TTC549 (cell line): ENCODE results near the gene ZNF813.
"Not testable (repeated sequence)": the region's sequence is repeated elsewhere in the genome, so short reads cannot be mapped to it uniquely, and the experiment has no call there.

Experiments
- FAIRE-seq: peaks from 2 replicates; lab custom pipeline; 2012; peaks lifted over from hg19 to GRCh38; lab: Jason Lieb, UNC

The ZNF813 gene

DNA sequence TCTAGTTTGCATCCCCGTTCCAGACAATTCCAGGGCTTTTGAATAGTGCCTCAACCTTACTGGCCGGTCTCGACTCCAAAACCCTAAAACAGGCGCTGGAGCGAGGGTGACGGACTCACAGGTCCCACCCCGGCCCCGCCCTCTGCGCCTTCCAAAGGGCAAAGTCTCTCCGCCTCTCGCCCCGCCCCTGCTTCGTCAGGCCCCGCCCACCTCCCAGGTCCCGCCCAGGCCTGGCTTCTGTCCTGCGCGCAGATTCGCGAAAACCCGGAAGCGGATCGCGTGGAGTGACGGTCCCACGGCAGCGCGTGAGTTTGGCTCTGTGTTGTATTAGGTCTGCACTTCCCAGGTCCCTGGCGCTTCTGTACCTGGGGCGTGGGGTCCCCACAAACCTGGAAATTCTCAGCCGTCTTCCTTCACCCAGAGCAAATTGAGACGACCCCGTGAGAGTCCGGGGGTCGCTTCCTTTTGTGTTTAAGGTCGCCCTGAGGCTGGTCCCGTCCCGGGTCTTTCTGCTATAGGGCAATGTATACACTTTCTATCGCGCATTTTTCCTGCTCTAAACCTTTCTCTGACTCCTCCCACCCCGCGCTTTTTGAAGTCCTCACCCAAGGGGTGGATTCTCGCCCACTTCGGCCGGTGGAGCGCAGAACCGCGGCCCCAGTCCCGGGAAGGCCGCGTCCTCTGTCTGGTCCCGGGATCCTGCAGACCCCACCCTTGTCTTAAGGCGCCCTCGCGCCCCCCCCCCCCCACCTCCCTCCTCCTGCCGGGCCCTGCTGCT is at the start of gene ZNF813:
ZNF813 (plus strand) TSS at position 249 of the 778 bp plus-strand sequence. CDS start 16,090 bp downstream, outside the sequence.
- FAIRE-seq = no peak

DNA sequence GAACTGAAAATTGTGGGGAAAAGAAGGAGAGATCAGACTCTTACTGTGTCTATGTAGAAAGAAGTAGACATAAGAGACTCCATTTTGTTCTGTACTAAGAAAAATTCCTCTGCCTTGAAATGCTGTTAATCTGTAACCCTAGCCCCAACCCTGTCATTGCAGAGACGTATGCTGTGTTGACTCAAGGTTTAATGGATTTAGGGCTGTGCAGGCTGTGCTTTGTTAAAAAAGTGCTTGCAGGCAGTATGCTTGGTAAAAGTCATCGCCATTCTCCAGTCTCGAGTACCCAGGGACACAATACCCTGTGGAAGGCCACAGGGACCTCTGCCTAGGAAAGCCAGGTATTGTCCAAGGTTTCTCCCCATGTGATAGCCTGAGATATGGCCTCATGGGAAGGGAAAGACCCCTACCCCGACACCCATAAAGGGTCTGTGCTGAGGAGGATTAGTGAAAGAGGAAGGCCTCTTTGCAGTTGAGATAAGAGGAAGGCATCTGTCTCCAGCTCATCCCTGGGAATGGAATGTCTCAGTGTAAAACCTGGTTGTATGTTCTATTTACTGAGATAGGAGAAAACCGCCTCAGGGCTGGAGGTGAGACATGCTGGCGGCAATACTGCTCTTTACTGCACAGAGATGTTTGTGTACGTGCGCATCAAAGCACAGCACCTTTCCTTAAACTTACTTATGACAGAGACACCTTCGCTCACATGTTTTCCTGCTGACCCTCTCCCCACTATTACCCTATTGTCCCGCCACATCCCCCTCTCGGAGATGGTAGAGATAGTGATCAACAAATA is 46.8 kb upstream of the ZNF813 start:
- not testable (repeated sequence) for FAIRE-seq

DNA sequence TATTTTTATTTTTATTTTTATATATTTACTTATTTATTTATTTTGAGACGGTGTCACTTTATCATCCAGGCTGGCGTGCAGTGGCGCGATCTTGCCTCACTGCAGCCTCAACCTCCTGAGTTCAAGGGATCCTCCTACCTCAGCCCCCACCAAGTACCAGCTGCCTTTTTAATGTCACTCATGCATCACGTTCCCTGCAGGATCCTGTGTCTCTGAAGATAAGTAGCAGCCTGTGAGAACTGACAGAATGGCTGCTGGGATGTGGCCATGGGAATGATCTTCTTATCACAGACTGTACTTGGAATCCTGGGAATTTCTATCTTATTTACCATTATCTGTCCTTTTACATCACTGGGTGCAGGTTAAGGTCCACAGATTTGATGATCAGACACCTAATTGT is 45.0 kb upstream of the ZNF813 start:
- no peak for FAIRE-seq

DNA sequence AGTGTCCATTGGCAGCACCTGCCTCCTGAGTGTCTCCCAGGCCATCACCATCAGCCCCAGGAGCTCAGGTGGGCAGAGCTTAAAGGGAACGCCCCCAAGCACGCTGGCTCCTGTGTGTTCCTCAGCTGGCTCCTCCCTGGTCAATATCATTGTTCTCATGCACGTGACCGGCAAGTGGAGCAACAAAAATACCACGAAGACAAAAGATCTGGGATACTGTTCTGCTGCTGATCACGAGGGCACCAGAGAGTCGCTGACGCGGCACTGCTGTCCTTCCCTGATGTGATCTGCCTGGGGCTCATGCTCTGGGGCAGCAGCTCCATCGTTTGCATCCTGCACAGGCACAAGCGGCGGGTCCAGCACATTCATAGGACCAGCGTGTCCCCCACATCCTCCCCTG is 44.5 kb upstream of the ZNF813 start:
- not testable (repeated sequence) for FAIRE-seq

DNA sequence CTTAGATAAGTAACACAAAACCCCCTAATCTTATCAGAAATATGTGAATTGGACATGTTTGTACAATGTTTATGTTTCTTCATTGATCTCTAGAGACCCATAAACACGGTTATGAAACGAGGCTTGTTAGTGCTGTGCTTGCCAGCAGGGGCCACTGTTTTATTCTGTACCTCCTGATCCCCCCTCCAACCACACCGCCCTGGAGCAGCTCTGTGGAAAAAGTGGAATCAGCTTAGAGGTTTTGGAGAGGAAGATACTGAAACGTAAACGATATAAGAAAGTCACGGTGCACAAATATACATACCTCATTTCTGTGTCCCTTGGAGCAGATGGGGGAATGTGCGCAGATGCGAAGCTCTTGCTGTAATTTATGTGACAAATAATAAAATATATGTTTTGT is 43.9 kb upstream of the ZNF813 start:
- not testable (repeated sequence) for FAIRE-seq

DNA sequence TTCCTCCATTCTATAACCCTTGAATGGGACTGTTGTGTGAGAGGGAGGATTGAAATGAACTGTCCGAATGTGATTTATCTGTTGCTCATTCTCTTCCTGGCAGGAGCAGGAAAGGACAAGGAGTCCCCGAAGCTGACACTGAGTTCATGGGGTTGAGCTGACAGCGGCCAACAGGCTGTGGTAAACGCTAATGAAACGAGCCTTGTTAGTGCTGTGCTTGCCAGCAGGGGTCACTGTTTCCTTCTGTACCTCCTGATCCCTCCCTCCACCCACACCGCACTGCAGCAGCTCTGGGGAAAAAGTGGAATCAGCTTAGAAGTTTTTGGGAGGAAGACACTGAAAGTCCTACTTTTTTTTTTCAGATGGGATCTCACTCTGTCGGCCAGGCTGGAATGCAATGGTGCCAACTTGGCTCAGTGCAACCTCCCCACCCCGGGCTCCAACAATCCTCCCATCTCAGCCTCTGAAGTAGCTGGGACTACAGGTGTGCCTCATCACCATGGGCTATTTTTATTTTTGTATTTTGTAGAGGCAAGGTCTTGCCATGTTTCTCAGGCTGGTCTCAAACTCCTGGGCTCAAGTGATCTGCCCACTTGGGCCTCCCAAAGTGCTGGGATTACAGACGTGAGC is 42.5 kb upstream of the ZNF813 start:
- no peak for FAIRE-seq

DNA sequence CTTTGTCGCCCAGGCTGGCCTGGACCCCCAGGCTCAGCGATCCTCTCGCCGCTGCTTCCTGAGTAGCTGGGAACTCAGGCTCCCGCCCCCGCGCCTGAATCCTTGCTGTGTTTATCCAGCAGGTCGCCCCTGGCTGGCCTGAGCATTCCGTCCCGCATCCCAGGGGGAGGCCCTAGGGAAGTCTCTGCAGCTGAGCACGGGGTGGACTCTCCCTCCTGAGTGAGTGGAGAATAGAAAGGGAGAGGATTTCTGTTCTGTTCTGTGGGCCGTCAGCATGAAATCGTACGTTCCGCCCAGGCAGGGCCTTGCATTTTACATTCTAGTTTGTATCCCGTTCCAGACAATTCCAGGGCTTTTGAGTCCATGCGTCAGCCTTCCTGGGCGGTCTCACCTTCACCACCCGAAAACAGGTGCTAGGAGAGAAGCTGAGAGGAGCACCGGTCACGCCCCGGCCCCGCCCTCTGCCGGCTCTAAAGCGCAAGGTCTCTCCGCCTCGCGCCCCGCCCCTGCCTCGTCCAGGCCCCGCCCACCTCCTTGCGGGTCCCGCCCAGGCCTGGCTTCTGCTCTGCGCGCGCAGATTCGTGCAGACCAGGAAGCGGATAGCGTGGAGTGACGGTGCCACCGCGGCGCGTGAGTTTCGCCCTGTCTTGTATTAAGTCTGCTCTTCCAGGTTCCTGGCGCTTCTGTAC is 36.0 kb upstream of the ZNF813 start, which contains the start of gene ZNF761:
ZNF761 (plus strand) TSS at position 586 of the 689 bp plus-strand sequence. CDS start 15,285 bp downstream, outside the sequence.
- no peak for FAIRE-seq

DNA sequence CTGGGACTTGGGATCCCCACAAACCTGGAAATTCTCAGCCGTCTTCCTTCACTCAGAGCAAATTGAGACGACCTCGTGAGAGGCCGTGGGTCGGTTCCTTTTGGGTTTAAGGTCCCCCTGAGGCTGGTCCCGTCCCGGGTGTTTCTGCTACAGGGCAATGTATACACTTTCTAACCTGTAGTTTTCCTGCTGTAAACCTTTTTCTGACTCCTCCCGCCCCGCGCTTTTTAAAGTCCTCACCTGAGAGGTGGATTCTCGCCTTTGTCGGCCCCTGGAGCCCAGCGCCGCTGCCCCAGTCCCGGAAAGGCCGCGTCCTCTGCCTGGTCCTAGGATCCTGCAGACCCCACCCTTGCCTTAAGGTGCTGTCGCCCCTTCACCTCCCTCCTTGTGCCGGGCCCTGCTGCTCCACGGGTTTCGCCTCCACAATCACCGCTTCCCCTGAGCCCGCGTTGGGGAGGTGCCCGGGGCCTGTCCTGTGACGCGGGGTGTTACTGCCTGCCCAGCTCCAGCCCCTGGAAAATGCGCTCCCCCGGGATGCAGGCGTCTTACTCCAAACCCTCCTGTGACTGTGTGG is 35.4 kb upstream of the ZNF813 start:
- FAIRE-seq = no peak

DNA sequence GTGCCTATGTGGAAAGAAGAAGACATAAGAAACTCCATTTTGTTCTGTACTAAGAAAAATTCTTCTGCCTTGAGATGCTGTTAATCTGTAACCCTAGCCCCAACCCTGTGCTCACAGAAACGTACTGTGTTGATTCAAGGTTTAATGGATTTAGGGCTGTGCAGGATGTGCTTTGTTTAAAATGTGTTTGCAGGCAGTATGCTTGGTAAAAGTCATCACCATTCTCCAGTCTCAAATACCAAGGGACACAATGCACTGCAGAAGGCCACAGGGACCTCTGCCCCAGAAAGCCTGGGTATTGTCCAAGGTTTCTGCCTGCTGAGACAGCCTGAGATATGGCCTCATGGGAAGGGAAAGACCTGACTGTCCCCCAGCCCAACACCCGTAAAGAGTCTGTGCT is 23.7 kb upstream of the ZNF813 start:
- not testable (repeated sequence) for FAIRE-seq

DNA sequence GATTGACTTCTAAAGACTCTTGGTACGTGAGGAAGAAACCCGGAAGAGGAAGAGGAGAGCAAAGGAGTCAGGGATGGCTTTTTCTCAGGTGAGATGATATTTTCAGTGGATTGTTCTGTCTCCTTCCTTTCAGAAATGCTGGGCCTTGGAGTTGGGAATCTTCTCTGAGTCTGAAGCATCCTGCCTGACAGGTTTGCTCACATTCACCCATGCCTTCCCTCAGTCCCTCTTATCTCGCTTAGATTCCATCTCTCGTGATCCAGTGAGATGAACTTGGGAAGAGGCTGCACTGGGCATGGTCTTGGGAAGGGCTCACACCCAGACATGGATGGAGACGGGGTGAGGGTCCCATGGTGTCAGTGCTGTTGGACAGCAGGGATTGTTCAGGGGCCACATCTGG is 20.3 kb upstream of the ZNF813 start:
- not testable (repeated sequence) for FAIRE-seq

DNA sequence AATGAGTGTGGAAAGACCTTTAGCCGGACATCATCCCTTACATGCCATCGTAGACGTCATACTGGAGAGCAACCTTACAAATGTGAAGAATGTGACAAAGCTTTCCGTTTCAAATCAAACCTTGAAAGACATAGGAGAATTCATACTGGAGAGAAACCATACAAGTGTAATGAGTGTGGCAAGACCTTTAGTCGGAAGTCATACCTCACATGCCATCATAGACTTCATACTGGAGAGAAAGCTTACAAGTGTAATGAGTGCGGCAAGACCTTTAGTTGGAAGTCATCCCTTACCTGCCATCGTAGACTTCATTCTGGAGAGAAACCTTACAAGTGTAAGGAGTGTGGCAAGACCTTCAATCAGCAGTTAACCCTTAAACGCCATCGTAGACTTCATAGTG is 11.7 kb upstream of the ZNF813 start:
- no peak for FAIRE-seq

DNA sequence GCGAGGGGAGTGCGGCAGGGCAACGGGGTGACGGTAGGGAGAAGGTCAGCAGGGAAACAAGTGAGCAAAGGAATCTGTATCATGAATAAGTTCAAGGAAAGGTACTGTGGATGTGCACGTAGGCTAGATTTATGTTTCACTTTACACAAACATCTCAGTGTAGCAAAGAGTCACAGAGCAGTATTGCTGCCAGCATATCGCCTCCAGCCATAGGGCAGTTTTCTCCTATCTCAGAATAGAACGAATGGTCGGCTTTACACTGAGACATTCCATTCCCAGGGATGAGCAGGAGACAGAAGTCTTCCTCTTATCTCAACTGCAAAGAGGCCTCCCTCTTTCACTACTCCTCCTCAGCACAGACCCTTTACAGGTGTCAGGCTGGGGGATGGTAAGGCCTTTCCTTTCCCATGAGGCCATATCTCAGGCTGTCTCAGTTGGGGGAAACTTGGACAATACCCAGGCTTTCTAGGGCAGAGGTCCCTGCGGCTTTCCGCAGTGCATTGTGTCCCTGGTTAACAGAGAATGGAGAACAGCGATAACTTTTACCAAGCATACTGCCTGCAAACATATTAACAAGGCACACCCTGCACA is 7.3 kb upstream of the ZNF813 start:
- not testable (repeated sequence) for FAIRE-seq

DNA sequence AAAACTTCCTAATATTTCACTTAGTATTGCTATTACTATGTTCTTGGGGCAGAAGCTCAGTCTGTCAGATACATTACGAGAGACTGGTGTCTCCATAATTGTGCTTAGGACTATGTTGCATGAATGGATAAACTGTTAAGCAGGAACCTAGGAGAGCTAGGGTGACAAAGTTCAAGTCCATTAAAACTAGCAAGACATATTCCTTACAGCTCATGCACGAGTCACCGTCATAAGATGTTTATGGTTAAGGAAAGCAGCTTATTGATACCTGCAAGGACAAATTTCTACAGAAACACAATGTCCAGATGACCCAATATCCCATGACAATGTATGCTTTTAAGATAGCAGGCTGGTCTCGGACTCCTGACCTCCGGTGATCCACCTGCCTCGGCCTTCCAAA is 5.7 kb upstream of the ZNF813 start:
- no peak for FAIRE-seq

DNA sequence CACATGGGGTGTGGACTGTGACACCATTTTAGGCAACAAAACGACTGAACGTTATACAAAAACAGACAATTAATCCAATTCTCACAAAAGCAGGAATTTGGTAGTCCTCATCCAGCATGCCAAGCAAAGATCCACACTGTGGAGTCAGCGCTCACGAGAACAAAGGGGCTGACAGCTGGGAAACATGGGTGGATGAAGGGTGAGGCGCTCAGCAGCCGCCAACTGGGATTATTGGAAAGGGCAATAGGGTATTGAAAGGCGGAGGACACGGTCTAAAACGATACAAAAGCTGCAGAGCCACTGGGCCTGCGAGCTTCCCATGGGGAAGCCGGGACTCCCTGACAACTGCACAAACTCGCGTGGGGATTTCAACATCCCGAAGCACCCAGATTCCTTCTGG is 4.7 kb upstream of the ZNF813 start:
- no peak for FAIRE-seq

DNA sequence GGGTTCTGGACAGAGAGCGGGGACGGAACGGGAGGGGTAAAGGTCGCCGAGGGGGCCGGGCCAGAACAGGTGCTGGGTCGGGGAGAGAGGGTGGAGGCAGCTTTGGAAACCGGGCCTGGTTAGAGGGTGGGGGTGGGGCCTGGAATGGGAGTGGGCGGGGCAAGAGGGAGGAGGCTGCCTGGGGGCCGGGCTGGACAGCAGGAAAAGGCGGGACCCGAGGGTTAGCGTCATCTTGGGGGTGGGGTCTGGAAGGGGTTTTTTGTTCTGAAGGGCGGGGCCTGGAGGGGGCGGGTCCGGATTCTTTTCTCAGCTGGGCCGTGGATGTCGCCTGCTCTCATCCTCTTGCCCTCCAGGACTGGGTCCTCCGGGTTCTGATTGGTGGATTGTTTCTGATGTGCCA is 4.3 kb upstream of the ZNF813 start:
- no peak for FAIRE-seq

DNA sequence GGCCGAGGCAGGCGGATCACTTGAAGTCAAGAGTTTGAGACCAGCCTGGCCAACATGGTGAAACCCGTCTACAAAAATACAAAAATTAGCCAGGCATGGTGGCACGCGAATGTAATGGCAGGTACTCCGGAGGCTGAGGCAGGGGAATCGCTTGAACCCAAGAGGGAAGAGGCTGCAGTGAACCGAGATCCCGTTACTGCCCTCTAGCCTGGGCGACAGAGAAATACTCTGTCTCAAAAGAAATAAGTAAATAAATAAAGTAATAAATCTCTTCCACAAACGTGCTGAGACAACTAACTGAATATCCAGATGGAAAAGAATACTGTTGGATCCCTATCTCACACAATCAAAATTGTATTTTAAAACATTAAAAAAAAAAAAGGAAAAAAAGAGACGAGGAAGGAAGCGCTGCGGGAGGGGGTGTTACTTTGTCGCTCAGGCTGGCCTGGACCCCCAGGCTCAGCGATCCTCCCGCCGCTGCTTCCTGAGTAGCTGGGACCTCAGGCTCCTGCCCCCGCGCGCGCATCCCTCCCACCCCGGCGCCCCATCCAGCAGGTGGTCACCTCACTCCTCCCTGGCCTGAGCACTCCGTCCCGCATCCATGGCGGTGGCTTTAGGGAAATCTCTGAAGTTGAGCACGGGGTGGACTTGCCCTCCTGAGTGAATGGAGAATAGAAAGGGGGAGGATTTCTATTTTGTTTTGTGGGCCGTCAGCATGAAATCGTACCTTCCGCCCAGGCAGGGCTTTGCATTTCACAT is 628 bp upstream of the ZNF813 start:
- FAIRE-seq = no peak

DNA sequence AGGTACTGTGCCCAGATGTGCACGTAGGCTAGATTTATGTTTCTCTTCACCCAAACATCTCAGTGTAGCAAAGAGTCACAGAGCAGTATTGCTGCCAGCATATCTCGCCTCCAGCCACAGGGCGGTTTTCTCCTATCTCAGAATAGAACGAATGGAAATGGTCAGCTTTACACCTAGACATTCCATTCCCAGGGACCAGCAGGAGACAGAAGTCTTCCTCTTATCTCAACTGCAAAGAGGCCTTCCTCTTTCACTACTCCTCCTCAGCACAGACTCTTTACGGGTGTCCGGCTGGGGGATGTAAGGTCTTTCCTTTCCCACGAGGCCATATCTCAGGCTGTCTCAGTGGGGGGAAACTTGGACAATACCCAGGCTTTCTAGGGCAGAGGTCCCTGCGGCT is 1.1 kb downstream of the ZNF813 start:
- FAIRE-seq = not testable (repeated sequence)

DNA sequence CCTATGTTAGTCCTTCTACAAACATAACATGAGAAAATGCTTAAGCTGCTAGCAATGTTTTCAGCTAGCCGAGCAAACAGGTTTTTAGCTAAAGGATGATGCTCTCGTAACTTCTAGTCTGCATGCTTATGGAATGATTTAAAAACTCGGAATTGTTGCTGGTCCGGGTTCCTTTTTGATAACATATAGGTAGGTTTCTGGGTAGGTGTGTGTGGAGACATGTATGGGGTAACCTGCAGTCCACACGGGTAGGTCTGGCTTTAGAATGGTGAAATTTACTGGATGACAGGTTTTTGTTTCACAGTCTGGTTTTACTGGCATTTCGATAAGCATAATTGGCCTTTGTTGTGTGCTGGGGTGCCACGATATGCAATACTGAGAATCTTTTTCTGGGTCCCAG is 4.4 kb downstream of the ZNF813 start:
- FAIRE-seq = no peak

DNA sequence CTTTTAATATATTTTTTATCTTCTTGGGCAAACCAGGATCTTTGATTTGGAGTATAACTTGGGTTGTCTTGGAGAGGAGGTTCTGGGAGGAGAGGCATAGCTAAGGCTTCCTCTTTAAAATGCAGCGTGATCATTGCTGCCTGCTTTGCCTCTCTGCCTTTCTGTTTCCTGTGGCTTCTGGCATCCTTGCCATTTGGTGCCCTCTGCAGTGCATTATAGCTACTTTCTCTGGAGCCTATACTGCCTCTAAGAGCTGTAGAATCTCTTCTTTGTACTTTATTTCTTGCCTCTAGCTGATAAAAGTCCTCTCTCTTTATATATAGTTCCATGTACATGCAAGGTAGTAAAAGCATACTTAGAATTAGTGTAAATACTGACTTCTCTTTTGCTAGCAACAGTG is 7.3 kb downstream of the ZNF813 start:
- FAIRE-seq = not testable (repeated sequence)

DNA sequence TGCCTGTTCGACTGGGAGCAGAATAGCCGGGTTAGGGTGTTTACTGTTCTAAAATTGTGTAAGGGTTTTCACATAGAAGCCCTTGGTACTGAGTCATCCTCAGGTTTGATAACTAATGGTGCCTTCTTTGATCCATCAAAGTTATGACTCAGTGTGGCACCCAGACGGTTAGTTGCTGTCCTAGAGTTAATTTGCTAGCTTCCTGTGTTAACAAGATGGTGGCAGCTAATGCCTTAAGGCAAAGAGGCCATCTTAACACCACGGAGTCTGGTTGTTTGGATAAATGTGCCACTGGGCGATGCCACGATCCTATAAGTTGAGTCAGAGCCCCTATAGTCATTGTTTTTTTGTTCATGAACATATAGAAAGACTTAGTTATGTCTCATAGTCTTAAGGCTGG is 7.9 kb downstream of the ZNF813 start:
- not testable (repeated sequence) for FAIRE-seq

DNA sequence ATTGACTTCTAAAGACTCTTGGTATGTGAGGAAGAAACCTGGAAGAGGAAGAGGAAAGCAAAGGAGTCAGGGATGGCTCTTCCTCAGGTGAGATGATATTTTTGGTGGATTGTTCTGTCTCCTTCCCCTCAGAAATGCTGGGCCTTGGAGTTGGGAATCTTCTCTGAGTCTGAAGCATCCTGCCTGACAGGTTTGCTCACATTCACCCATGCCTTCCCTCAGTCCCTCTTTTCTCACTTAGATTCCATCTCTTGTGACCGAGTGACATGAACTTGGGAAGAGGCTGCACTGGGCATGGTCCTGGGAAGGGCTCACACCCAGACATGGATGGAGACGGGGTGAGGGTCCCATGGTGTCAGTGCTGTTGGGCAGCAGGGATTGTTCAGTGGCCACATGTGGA is 16.2 kb downstream of the ZNF813 start:
- FAIRE-seq = not testable (repeated sequence)
